Fibroblast of pulmonary artery (primary cell): ENCODE data around the gene GNG7.

Source experiments
- DNase-seq: peaks from one replicate; pipeline ENCODE4 v3.0.0-alpha.2; 2010; ENCODE audit warnings: low read depth
- H3K4me3 ChIP-seq: replicated peaks from 2 replicates; pipeline ENCODE4 v1.5.1; 2011; ENCODE audit warnings: low read depth, mild to moderate bottlenecking, control low read depth, low read length, moderate library complexity
- CTCF ChIP-seq: IDR thresholded peaks from 2 replicates; pipeline ENCODE4 v1.5.1; 2011; ENCODE audit warnings: mild to moderate bottlenecking, control low read depth, low read length, inconsistent platforms; ENCODE audit errors: missing control alignments

The GNG7 gene

GRCh38 chr19:2732883-2733282 is 30.4 kb upstream of the GNG7 start:
- H3K4me3 ChIP-seq = no peak overlapping the region
- no peak for TF ChIP-seq CTCF
- DNase-seq = no peak

GRCh38 chr19:2732157-2732725 is 29.7 kb upstream of the GNG7 start:
- no peak overlapping the region for H3K4me3 ChIP-seq
- no peak for DNase-seq
- no peak for TF ChIP-seq CTCF

GRCh38 chr19:2731181-2731995 is 28.9 kb upstream of the GNG7 start:
- H3K4me3 ChIP-seq = no peak overlapping the region
- TF ChIP-seq CTCF = no peak
- DNase-seq = no peak

GRCh38 chr19:2729943-2730818 is 27.7 kb upstream of the GNG7 start:
- TF ChIP-seq CTCF = no peak
- no peak overlapping the region for H3K4me3 ChIP-seq
- DNase-seq = no peak

GRCh38 chr19:2728783-2729387 is 26.4 kb upstream of the GNG7 start:
- no peak for TF ChIP-seq CTCF
- DNase-seq = no peak
- no peak overlapping the region for H3K4me3 ChIP-seq

GRCh38 chr19:2727640-2727944 is 25.1 kb upstream of the GNG7 start:
- DNase-seq = no peak
- H3K4me3 ChIP-seq = no peak overlapping the region
- TF ChIP-seq CTCF = no peak
